ENCODE data around the gene PSTPIP1.

- TF ChIP-seq CSDC2 (CRISPR knock-in tag; IDR thresholded peaks at IDR 0.05) (no peak), ZNF70 (CRISPR knock-in tag; IDR thresholded peaks at IDR 0.05) (no peak), TOX (CRISPR knock-in tag; IDR thresholded peaks at IDR 0.05; ENCODE audit: borderline replicate concordance) (no peak), GLIS3 (CRISPR knock-in tag; IDR thresholded peaks at IDR 0.05) (no peak), ZNF8 (CRISPR knock-in tag; IDR thresholded peaks at IDR 0.05) (no peak), CREB5 (CRISPR knock-in tag; IDR thresholded peaks at IDR 0.05; ENCODE audit: low read depth) (no peak), CSRNP3 (CRISPR knock-in tag; IDR thresholded peaks at IDR 0.05) (no peak), ZFP30 (CRISPR knock-in tag; IDR thresholded peaks at IDR 0.05) (no peak)
Observed at GRCh38 chr15:76994001-76994400, 925 bp upstream of the PSTPIP1 start.

Measured in SK-N-SH treated with all-trans-retinoic acid at 6 μM for 48 hours (cell line).